Heart left ventricle (tissue), 16 donors: ENCODE measurements around the gene ZNF367. TPM values are rescaled to one million over a fixed set of nuclear protein-coding genes. Genes with fewer than 3 reads are reported as not detected.

Source experiments
- ATAC-seq, 4 donors: fragments of 200-7000 bp; cut with Tn5 transposase; one replicate each; pipeline ENCODE4 v1.9.1; 2020 to 2022; ENCODE audit warnings: moderate library complexity in 4 of 4, mild to moderate bottlenecking in 3 of 4, moderate number of reproducible peaks in 1 of 4
- DNase-seq, 5 donors: peaks; one replicate each; pipeline ENCODE4 v3.0.0-alpha.2; 2020
- H3K27ac ChIP-seq, 12 donors: fragments of 200-600 bp; sonication (generic) in 4 of 12; one replicate each; pipeline versions ENCODE4 v1.5.0 to v1.8.0; 2016 to 2022; ENCODE audit warnings: mild to moderate bottlenecking in 2 of 12
- H3K27me3 ChIP-seq, 9 donors: fragments of 200-600 bp; sonication (generic) in 2 of 9; one replicate each; pipeline versions ENCODE4 v1.5.1 to v1.8.0; 2016 to 2022; ENCODE audit warnings: mild to moderate bottlenecking in 3 of 9
- H3K36me3 ChIP-seq, 9 donors: fragments of 200-600 bp; sonication (generic) in 2 of 9; one replicate each; pipeline versions ENCODE4 v1.5.0 to v1.8.0; 2018 to 2022; ENCODE audit warnings: mild to moderate bottlenecking in 2 of 9
- H3K4me1 ChIP-seq, 12 donors: fragments of 200-600 bp; sonication (generic) in 4 of 12; one replicate each; pipeline versions ENCODE4 v1.5.0 to v1.8.0; 2016 to 2022; ENCODE audit warnings: mild to moderate bottlenecking in 3 of 12
- H3K4me3 ChIP-seq, 12 donors: fragments of 200-600 bp; sonication (generic) in 4 of 12; one replicate each; pipeline versions ENCODE4 v1.5.0 to v1.8.0; 2017 to 2022; ENCODE audit warnings: mild to moderate bottlenecking in 9 of 12, moderate library complexity in 4 of 12
- H3K9me3 ChIP-seq, 12 donors: fragments of 200-600 bp; sonication (generic) in 4 of 12; one replicate each; pipeline versions ENCODE4 v1.5.0 to v1.8.0; 2016 to 2022; ENCODE audit warnings: mild to moderate bottlenecking in 1 of 12
- CTCF ChIP-seq, 12 donors: fragments of 200-600 bp; sonication (generic) in 4 of 12; IDR thresholded peaks; one replicate each; pipeline versions ENCODE4 v1.5.0 to v1.8.0; 2018 to 2022; ENCODE audit warnings: antibody characterized with exemption in 12 of 12, mild to moderate bottlenecking in 5 of 12
- POLR2A ChIP-seq, 2 donors: fragments of 450-650 bp; IDR thresholded peaks; one replicate each; pipeline ENCODE4 v1.6.1; 2017; ENCODE audit warnings: antibody characterized with exemption in 2 of 2, mild to moderate bottlenecking in 2 of 2, moderate library complexity in 2 of 2
- WGBS, 4 donors: extraction: QIAGEN DNeasy Blood & Tissue Kit in 2 of 4; methylation state at CpG; one replicate each; pipeline versions ENCODE4 v1.1.5 to v1.1.7; 2013 to 2018; 5-methylcytosine and 5-hydroxymethylcytosine counted together
- intact Hi-C, 10 donors: fragments of 100-400 bp; cut with DNase I; formaldehyde crosslinking; loops; one replicate each; pipeline versions ENCODE4 v1.11.1 to v1.14.2; 2022
- polyA plus RNA-seq, 2 donors: library from polyadenylated mRNA; stranded (reverse); fragments of 200-250 nt; gene quantifications; one replicate each; pipeline ENCODE4 v1.2.3, GENCODE V29; 2013
- total RNA-seq, 9 donors: library from RNA; depleted of rRNA in 2 of 9; stranded (reverse); fragments of >200 nt in 2 of 9; fragmentation: NEBNext Ultra II Directional in 3 of 9; extraction: Animal tissue kit (Norgen Biotek cat#: 25700) in 3 of 9; gene quantifications; one replicate each; pipeline versions ENCODE4 v1.1.0 to v1.2.4, GENCODE V29; 2016 to 2023
- donor health status: ischemic (EF 13 %, LVEDD 7.1; RV severe dilation, severe dysfunction).
- donor health status: healthy with polysubstance abuse.
- donor health status: DM: no; HTN: yes; CAD: no.
- donor health status: DM: no; HTN: no; CAD: no.
- donor health status: ischemic (EF 25% LVEDD 6.9; RV normal size, moderate dysfunction).
- donor health status: ischemic (EF 25% LVEDD 5.7; RV mildly dilated, moderate dysfunction).
- donor health status: healthy.
- donor health status: DM: yes; HTN: yes; CAD: no.
- donor health status: ischemic (EF 35%, LVEDD 5.7; RV mildly dilated, moderate dysfunction).
- donor health status: nonischemic (EF 11% LVEDD 7.7; RV severe dilation, severe dysfunction).
- donor health status: DM: yes; HTN: yes; CAD: no.
- donor health status: PGD.
- donor health status: ischemic (EF 29% LVEDD 5.4; RV normal size, mild dysfunction).
- donor health status: nonischemic (EF 23%, LVEDD 6.1; RV moderate dilation, normal function).

Gene ZNF367
- total and polyA plus RNA-seq, 11 donors: 0.91 to 5.9 (median 3.2) TPM

- H3K36me3 ChIP-seq: peaks cover 0 to 8% (median 0%) of the 10 kb centered on the region in 9 donors
- TF ChIP-seq CTCF (IDR thresholded peaks at IDR 0.05) (no peak), POLR2A (IDR thresholded peaks at IDR 0.05) (no peak)
- intact Hi-C loops: loop anchor here in 5 of 10 donors (2.0 to 5.0 kb wide), 5 partner anchors 34 to 71 kb away; partner anchors contain the start of genes ZNF367 (in 4 of the 5) and HABP4 (in 1 of the 5)
- no peak for ATAC-seq
- no peaks in the 10 kb centered on the region for H3K27me3 ChIP-seq
- no peak for DNase-seq
- H3K9me3 ChIP-seq: no peaks in the 10 kb centered on the region
- peak overlapping the region in 2 of 12 donors; percentile 11 to 98 for H3K4me3 ChIP-seq
- H3K27ac ChIP-seq: no peak overlapping the region
- H3K4me1 ChIP-seq: peaks cover 0 to 42% (median 18%) of the 10 kb centered on the region in 12 donors
- 76 to 84% (median 78%) methylated on average over 4 of the region's 4 CpGs for WGBS, 4 donors
Measured at GRCh38 chr9:96381696-96382095, 36.5 kb downstream of the ZNF367 start.

- H3K4me1 ChIP-seq: peaks cover 0 to 45% (median 18%) of the 10 kb centered on the region in 12 donors
- intact Hi-C loops: loop anchor here in 4 of 10 donors (5.0 kb wide), 3 partner anchors 34 to 71 kb away; partner anchors contain the start of genes ZNF367 (in 3 of the 4) and HABP4 (in 1 of the 4)
Measured at GRCh38 chr9:96381125-96381524, 37.0 kb downstream of the ZNF367 start.

GRCh38 chr9:96379461-96379860 is 38.7 kb downstream of the ZNF367 start:
- TF ChIP-seq CTCF (IDR thresholded peaks at IDR 0.05): no peak
- TF ChIP-seq POLR2A (IDR thresholded peaks at IDR 0.05): no peak
- Histone ChIP-seq H3K9me3 (no peaks in the 10 kb centered on the region), H3K27ac (no peak overlapping the region), H3K36me3 (peaks cover 0 to 8% (median 0%) of the 10 kb centered on the region in 9 donors), H3K4me3 (no peak overlapping the region), H3K27me3 (no peaks in the 10 kb centered on the region), H3K4me1 (peaks cover 0 to 45% (median 18%) of the 10 kb centered on the region in 12 donors)
- no peak for ATAC-seq
- WGBS, 4 donors: 92 to 97% (median 96%) methylated on average over 2 of the region's 2 CpGs
- intact Hi-C loops: no loop called here
- DNase-seq: no peak

More at GRCh38 chr9:96381125-96381524, 37.0 kb downstream of the ZNF367 start:
- Histone ChIP-seq H3K9me3 (no peaks in the 10 kb centered on the region), H3K27me3 (no peaks in the 10 kb centered on the region), H3K36me3 (peaks cover 0 to 8% (median 0%) of the 10 kb centered on the region in 9 donors), H3K4me3 (no peak overlapping the region), H3K27ac (no peak overlapping the region)
- DNase-seq (no peak), ATAC-seq (no peak)
- TF ChIP-seq CTCF (IDR thresholded peaks at IDR 0.05): no peak
- TF ChIP-seq POLR2A (IDR thresholded peaks at IDR 0.05): no peak
- 80 to 90% (median 87%) methylated on average over 4 of the region's 4 CpGs for WGBS, 4 donors

- DNase-seq: no peak
- intact Hi-C loops: no loop called here
- 90 to 93% (median 90%) methylated on average over 3 of the region's 3 CpGs for WGBS, 4 donors
Measured at GRCh38 chr9:96378187-96378586, 40.0 kb downstream of the ZNF367 start.

More at GRCh38 chr9:96378187-96378586, 40.0 kb downstream of the ZNF367 start:
- H3K27me3 ChIP-seq: no peaks in the 10 kb centered on the region
- H3K27ac ChIP-seq: peak overlapping the region in 6 of 12 donors; percentile 51 to 69 (median 63)
- peaks cover 0 to 39% (median 14%) of the 10 kb centered on the region in 12 donors for H3K4me1 ChIP-seq
- H3K4me3 ChIP-seq: no peak overlapping the region
- TF ChIP-seq CTCF (IDR thresholded peaks at IDR 0.05) (no peak), POLR2A (IDR thresholded peaks at IDR 0.05) (no peak)
- H3K9me3 ChIP-seq: no peaks in the 10 kb centered on the region
- peaks cover 0 to 8% (median 0%) of the 10 kb centered on the region in 9 donors for H3K36me3 ChIP-seq
- ATAC-seq: no peak
